Suppressor macrophage treated with lipopolysaccharide for 1 hour (primary cell): ENCODE data around the gene KCNQ2.
A peak's percentile ranks its signal among the peaks of the same experiment; 100 is the strongest.
"Not testable (repeated sequence)": the region's sequence is repeated elsewhere in the genome, so short reads cannot be mapped to it uniquely, and the experiment has no call there.

Experiments
- DNase-seq, 3 donors: peaks; one replicate each; pipeline ENCODE4 v3.0.0-alpha.2; 2020 to 2022

The KCNQ2 gene

GRCh38 chr20:63488315-63489251 is 16.1 kb upstream of the KCNQ2 start:
- no peak for DNase-seq

DNA sequence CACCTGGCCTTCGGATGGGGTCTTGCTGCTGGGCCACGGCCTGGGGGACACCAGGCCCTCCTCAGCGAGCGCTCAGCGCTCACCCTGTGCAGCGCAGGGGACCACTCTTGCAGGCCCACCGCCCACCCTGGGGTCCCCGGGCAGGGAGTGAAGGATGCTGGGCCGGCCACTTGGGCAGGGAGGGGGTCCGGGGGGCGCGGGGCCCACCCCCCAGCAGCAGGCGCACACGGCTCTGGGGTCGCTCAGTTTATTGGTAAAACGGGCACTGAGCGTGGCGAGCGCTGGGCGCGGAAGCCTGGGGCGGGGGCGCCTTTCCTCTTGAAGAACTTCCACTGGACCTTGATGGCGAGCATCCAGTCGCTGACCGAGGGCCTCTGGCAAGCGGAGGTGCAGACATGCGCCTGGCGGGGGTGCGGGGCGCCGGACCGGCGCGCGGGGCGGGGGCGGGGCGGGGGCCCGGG is 15.4 kb upstream of the KCNQ2 start:
- DNase-seq: no peak

- DNase-seq: no peak
Observed at GRCh38 chr20:63487116-63487764, 14.8 kb upstream of the KCNQ2 start.

GRCh38 chr20:63486300-63486855 is 13.9 kb upstream of the KCNQ2 start:
- DNase-seq: no peak

DNA sequence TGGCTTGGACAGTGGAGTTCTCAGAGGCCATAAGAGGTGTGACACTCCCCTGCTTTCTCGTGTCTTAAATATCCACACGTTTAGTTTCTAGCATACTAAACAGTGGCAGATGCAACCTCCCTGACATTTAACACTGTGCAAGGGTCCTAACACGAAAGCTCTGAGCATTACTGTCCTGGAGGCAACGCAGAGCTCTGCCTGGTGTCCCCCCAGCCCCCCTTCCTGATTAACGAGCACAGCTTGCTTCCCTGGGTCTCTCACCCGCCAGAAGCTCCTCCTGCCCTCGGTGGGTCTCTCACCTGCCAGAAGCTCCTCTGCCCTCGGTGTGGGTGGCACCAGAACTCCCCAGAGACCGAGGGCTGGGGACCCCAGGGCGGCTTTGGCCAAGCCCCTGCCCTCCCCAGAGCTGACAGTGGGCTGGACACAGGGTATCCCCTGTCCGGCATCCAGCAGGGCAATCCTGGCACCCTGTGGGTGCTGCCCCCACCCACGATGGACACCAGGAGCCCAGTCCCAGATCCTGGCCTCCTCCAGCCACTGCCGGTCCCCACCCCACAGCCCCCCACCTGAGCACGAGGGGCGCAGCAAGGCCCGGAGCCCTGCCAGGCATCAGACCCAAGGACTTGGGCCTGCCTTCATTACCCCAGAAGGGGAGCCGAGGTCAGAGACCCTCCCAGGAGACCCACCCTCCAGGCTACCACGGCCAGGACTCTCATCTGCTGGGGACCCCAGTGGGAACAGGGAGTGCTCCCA is 12.4 kb upstream of the KCNQ2 start:
- DNase-seq: no peak

- no peak for DNase-seq
Observed at GRCh38 chr20:63484236-63484635, 11.8 kb upstream of the KCNQ2 start.

GRCh38 chr20:63483834-63484233 is 11.4 kb upstream of the KCNQ2 start:
- peak in 2 of 3 donors; percentile 14 to 43 for DNase-seq

GRCh38 chr20:63482021-63482587 is 9.6 kb upstream of the KCNQ2 start:
- DNase-seq: no peak

GRCh38 chr20:63481503-63481902 is 9.0 kb upstream of the KCNQ2 start:
- no peak for DNase-seq

DNA sequence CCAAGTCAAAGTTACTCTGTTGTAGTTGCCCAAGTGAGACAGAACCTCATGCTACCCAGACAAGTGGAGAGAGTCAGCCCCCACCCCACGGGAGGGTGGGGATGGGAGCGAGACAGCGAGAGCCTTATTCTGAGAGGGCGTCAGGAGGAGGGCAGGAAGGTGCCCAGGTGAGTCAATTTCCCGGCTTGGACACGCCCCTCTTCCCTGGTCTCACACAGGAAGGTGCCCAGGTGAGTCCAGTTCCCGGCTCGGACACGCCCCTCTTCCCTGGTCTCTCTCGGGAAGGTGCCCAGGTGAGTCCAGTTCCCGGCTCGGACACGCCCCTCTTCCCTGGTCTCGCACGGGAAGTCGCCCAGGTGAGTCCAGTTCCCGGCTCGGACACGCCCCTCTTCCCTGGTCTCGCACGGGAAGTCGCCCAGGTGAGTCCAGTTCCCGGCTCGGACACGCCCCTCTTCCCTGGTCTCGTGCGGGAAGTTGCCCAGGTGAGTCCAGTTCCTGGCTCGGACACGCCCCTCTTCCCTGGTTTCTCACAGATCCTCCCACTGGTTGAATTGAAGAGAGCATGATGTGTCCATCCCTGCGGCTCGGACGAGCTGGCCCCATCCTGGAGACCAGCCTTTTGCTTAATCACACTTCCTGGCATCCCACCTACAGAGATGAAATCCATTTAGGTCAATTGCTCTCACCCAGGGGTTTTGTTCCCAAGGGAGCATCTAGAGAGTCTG is 7.4 kb upstream of the KCNQ2 start:
- DNase-seq: not testable (repeated sequence)

- DNase-seq: no peak
Observed at GRCh38 chr20:63478346-63479302, 6.2 kb upstream of the KCNQ2 start.

- DNase-seq: no peak
Observed at GRCh38 chr20:63477944-63478343, 5.5 kb upstream of the KCNQ2 start.

- no peak for DNase-seq
Observed at GRCh38 chr20:63477061-63477616, 4.7 kb upstream of the KCNQ2 start.

DNA sequence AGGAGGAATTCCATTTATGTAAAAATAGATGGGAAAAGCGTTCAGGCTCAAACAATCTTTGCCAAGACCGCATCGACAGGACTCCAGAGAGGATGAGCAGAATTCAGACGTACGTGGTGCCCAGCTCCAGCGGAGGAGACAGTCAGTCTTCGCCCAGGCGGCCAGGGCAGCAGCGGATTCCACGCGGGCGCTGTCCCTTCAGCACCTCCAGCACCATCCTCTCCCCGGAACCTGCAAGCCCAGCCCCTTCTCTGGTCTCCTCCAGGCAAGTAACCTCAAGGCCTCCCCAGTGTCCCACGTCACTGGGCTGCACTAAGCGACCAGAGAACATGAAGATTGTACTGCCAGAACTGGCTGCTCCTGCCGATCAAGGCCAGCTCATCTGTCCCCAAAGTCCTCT is 2.8 kb upstream of the KCNQ2 start:
- DNase-seq: no peak

DNA sequence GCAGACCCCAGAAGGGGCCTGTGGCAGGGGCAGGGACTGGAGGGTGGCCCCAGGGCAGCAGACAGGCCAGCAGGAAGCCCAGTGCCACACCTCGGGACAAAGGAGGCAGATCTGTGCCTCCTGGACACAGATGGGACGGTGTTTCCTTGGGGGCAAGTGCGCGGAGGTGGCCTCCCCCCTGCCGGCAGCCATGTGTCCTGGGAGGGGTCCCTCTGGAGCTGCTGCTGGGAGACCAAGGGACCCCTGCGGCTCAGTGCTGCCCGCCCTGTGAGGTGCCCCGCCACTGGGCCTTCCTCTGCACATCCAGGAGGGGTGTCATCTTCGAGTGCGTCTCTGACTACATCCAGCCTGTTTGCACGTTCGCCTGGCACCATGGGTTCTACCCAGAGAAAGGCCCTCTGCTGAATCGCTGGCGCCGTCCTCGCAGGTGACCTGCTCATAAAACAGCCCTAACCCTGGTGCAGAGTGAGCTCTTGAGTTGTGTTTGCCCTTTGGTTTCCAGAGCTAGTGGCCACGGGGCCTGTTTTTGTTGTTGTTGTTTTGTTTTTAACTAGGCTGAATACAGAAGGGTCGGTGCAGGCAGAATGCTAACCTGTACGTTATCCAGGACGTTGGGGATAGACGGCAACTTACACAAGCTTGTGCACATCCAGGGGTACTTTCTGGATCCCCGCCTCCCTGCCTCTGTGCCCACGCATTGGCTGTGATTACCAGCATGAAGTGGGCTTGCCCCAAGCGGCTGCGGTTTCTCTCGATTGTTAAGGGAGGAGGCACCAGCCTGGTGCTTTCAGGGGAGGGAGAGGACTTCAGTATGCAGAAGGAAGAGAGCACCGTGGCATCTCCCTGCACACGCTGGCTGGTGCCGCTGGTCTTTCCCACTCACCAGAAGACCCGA is 1.3 kb upstream of the KCNQ2 start:
- DNase-seq: peak in 2 of 3 donors; percentile 20 to 45

DNA sequence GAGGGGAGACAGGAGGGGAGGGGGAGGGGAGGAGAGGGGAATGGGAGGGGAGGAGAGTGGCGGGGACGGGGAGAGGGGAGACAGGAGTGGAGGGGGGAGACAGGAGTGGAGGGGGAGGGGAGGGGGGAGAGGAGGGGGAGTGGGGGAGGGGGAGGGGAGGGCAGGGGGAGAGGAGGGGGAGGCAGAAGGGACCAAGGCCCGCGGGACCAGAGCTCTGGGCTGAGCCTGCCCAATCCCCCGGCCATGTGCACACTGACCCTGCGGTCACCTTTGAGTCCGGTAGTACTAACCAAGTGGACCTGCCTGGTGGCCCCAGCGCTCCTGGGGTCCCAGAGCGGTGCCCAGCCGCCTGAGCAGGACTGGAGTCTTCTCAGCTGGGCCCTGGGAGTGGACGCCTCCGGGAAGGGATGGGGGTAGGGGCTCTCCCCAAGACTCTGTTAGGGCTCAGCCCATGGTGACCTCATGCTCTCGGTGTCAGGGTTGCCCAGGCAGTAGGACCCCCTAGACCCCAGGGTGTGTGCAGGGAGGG is 471 bp upstream of the KCNQ2 start:
- no peak for DNase-seq

DNA sequence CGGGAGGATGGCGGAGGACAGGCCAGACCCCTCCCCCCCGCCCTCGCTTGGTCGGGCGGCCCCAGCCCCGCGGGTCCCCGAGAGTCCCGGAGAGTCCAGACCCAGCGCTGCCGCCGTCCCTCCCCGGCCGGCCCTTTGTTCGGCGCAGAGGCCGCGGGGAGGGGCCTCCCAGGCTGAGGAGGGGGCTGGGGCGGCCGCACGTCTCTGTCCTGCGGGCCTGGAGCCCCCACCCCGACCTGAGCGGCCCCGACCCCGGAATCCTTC is 806 bp downstream of the KCNQ2 start:
- no peak for DNase-seq

DNA sequence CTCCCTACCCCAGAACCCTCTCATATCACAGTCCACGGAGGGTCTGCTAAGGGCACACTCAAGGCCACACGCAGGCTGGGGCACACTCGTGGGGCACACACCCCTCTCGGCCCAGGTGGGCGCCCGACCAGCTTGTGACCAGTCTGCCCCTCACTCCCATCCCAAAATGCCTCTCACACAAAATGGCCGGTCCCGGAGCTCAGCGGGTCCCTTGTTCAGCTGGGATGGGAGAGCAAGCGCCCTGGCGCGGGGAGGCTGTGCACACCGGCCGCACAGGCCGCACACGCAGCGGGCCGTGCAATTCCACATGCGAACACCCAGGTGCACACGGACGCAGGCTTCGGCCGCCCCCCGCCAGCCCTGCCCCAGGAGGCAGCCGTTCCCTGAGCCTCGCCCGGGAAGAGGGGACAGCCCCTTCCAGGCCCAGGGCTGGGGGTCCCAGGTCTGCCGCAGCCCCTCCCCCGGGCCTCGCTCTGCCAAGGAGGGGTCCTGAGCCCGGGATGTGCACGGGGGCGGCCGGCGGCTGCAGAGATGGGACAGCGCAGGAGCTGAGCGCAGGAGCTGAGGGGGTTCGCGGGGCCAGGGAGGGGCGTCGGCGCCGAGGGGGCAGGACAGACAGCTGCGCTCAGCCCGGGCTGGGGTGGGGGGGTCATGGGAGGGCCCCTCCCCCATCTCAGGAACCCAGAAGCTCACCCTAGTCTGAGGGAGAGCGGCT is 1.3 kb downstream of the KCNQ2 start:
- no peak for DNase-seq

DNA sequence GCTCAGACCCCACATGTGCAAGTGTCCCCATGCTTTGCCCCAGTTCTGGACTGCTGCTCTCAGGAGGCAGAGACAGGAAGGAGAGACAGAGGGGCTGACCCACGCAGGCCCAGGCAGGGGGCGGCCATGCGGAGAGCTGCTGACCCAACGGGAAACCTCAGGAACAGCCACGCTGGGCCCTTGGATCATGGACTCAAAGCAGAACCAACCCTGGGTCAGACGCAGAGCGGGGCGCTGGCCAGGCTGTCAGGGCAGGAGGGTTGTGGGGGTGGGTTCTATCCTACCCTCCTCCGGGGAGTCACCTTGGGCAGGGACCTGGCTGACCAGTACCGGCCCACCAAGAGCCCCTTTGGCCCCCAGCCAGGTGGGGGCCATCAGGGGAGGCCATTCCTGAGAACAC is 2.0 kb downstream of the KCNQ2 start:
- no peak for DNase-seq
